Measurements from ENCODE around the gene SPNS2.

Gene SPNS2

DNA sequence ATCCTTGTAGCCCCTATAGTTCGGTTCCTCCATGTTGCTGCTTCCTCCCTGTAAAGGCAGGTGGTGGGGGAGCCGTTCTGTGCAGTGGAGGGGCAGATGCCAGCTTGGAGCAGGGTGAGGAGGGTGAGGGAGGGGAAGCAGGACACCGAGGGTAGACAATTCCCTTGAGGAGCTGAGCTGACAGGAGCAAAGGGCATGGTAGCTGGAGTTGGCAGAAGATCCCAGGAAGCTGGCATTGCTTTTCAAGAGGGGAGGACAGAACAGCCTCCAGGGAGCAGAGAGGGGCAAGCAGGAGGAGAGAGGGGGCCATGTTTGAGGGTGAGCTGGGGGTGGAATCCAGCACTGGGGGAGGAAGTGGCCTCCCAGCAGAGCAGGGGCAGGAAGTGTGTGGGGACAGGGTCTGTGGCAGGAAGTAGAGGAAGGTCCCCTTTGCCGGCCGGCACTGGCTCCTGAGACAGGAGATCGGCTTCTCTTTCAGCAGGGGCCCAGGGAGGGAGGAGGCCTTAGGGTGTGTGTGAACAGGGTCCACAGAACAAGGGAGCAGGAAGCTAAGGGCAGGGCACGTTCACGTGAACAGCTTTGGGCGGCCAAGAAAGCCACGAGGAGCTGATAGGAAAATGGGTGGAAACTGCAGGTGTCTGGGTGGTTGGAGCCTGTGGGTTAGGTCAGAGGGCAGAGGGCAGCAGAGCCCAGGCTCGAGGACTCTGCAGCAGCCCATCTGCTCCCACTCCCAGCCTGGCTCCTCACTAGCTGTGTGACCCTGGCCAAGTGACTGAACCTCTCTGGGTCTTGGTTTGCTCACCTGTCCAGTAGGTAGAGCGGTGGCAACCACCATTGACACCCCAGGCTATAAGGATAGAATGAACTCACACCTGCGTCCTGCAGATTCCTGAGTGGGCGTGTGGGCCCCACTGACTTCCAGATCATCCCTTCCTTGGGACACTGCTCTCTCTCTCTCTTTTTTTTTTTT, 17.5 kb upstream of the SPNS2 start:
- ATAC-seq, result no peak
- TF ChIP-seq ZFP30 (CRISPR knock-in tag; IDR thresholded peaks at IDR 0.05), result no peak
- no peak for TF ChIP-seq ZNF8 (CRISPR knock-in tag; IDR thresholded peaks at IDR 0.05)
- TF ChIP-seq, protein P1, sequence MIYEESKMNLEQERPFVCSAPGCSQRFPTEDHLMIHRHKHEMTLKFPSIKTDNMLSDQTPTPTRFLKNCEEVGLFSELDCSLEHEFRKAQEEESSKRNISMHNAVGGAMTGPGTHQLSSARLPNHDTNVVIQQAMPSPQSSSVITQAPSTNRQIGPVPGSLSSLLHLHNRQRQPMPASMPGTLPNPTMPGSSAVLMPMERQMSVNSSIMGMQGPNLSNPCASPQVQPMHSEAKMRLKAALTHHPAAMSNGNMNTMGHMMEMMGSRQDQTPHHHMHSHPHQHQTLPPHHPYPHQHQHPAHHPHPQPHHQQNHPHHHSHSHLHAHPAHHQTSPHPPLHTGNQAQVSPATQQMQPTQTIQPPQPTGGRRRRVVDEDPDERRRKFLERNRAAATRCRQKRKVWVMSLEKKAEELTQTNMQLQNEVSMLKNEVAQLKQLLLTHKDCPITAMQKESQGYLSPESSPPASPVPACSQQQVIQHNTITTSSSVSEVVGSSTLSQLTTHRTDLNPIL (CRISPR knock-in tag; IDR thresholded peaks at IDR 0.05; ENCODE audit: low read depth), result no peak

DNA sequence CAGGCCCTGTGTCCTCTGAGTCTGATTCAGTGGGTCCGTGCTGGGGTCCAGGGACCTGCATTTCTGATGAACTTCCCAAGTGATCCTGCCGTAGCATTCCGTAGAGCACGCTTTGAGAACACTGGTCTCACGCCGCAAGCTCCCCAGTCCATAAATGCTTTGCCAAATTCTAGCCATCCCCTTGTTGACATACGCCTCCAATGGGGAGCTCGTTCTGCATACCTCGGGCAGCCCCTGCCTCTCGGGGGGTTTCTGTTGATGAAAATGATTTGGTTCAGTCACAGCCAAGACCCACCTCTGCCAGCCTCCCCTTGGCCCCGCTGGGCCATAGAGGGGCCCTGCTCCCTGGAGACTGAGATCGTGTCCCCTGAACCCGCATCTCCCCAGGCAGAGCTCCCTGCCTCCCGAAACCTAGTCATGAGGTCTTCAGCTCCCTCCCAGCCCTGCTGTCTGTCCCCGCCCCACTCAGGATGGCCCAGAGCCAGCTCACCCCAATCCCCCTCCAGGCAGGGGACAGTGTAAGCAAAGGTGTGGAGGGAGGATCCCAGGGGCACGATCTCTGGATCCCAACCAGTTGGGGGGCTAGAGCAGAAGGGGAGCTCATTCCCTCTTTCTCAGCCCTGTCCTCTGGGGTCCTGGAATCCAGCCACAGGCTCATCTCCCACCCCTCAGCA, 16.2 kb upstream of the SPNS2 start:
- TF ChIP-seq OSR1 (CRISPR knock-in tag; IDR thresholded peaks at IDR 0.05) (no peak), TCF4 (CRISPR knock-in tag; IDR thresholded peaks at IDR 0.05; ENCODE audit: borderline replicate concordance) (no peak), ARNTL (CRISPR knock-in tag; IDR thresholded peaks at IDR 0.05; ENCODE audit: borderline replicate concordance, low read depth) (no peak), RARB (CRISPR knock-in tag; IDR thresholded peaks at IDR 0.05) (no peak), CSDC2 (CRISPR knock-in tag; IDR thresholded peaks at IDR 0.05) (no peak), ZFP3 (CRISPR knock-in tag; IDR thresholded peaks at IDR 0.05) (no peak), ZC3H10 (CRISPR knock-in tag; IDR thresholded peaks at IDR 0.05) (no peak), PPARA (CRISPR knock-in tag; IDR thresholded peaks at IDR 0.05; ENCODE audit: borderline replicate concordance) (no peak), ESRRG (CRISPR knock-in tag; IDR thresholded peaks at IDR 0.05) (no peak), ZNF565 (CRISPR knock-in tag; conservative IDR thresholded peaks at IDR 0.05; ENCODE audit: low read depth) (no peak), SNAI2 (CRISPR knock-in tag; IDR thresholded peaks at IDR 0.05) (no peak)
- TF ChIP-seq, protein P1 (CRISPR knock-in tag; IDR thresholded peaks at IDR 0.05; ENCODE audit: low read depth), result no peak
- TF ChIP-seq, protein P2, sequence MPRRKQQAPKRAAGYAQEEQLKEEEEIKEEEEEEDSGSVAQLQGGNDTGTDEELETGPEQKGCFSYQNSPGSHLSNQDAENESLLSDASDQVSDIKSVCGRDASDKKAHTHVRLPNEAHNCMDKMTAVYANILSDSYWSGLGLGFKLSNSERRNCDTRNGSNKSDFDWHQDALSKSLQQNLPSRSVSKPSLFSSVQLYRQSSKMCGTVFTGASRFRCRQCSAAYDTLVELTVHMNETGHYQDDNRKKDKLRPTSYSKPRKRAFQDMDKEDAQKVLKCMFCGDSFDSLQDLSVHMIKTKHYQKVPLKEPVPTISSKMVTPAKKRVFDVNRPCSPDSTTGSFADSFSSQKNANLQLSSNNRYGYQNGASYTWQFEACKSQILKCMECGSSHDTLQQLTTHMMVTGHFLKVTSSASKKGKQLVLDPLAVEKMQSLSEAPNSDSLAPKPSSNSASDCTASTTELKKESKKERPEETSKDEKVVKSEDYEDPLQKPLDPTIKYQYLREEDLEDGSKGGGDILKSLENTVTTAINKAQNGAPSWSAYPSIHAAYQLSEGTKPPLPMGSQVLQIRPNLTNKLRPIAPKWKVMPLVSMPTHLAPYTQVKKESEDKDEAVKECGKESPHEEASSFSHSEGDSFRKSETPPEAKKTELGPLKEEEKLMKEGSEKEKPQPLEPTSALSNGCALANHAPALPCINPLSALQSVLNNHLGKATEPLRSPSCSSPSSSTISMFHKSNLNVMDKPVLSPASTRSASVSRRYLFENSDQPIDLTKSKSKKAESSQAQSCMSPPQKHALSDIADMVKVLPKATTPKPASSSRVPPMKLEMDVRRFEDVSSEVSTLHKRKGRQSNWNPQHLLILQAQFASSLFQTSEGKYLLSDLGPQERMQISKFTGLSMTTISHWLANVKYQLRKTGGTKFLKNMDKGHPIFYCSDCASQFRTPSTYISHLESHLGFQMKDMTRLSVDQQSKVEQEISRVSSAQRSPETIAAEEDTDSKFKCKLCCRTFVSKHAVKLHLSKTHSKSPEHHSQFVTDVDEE (CRISPR knock-in tag; IDR thresholded peaks at IDR 0.05), result no peak
- ATAC-seq, result no peak

DNA sequence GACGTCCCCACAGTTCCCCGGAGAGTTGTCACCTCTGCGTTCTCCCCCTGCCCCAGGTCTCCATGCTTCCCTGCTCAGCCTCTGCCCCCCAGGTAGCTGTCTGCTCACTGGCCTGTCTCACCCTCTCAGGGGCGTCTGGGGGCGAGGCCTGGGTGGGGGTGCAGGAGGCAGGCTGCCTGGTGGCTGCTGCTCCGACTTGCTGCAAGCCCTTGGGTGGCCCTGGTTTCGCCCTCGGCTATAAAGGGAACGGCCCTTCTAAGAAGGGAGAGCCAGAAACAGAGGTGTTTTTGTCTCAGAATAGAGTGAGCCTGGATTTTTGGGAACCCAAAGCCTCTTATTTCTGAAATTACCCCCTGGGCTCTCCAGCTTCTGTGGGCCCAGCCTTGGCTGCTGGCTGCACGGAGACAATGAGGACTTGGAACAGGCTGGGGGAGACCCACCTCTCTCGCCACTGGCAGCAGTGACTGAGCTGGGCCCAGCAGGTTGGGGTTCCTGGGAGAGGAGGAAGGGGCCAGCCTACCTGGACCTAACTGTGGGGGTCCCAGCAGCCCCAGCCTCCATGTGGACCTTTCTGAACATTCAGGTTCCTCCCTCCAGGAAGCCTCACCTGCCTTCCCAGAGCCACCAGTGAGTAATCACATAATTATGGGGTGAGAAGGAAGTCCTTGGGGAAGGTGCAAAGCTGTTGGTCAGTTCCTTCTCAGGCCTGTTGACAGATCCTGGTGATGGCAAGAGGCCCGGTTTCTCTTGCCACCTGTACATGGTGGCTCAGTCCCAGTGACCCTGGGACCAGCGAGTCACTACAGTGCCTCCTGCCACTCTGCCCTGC, 15.5 kb upstream of the SPNS2 start:
- no peak for ATAC-seq
- TF ChIP-seq, protein P2 (CRISPR knock-in tag; IDR thresholded peaks at IDR 0.05), result no peak
- TF ChIP-seq ESRRG (CRISPR knock-in tag; IDR thresholded peaks at IDR 0.05), result no peak
- no peak for TF ChIP-seq ZNF8 (CRISPR knock-in tag; IDR thresholded peaks at IDR 0.05)
- no peak for TF ChIP-seq ISL1 (CRISPR knock-in tag; IDR thresholded peaks at IDR 0.05)
